Stimulated activated CD8-positive, alpha-beta memory T cell treated with anti-CD3 and anti-CD28 coated beads, Interleukin-4, amount 100 ng/mL, for 48 hours (primary cell): ENCODE measurements around the gene R3HDML.
"Not testable (repeated sequence)": the region's sequence is repeated elsewhere in the genome, so short reads cannot be mapped to it uniquely, and the experiment has no call there.

Experiments used
- DNase-seq: peaks from one replicate; pipeline ENCODE4 v3.0.0-alpha.2; 2020

R3HDML gene

DNA sequence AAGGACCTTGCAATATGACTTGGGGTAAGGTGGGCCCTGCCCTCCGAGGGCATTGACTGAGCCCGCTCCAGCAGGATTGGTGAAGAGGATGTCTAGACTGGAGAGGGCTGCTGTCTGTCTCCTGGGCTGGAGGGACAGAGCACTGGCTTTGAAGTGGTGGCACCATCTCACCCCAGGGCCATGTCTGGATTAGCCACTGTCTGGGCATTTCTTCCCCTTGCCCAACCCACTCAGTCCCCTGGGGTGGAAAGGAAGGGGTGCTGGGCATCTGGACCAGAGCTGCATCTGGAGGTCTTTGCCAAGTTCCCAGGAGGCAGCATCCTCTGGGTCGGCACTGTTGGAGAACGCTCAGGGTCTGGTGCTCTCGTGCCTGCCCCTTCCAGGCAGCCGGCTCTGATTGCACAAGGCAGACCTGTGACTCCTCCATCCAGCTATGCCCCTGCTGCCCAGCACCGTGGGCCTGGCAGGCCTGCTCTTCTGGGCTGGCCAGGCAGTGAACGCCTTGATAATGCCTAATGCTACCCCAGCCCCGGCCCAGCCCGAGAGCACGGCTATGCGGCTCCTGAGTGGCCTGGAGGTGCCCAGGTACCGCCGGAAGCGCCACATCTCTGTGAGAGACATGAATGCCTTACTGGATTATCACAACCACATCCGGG lies at the start of gene R3HDML:
R3HDML (plus strand) TSS at position 319 of the 656 bp plus-strand sequence; CDS start at position 434, 115 bp downstream.
- DNase-seq: no peak

- no peak for DNase-seq
Observed at GRCh38 chr20:44287272-44288097, 49.4 kb upstream of the R3HDML start.

GRCh38 chr20:44288252-44288651 lies 48.6 kb upstream of the R3HDML start:
- DNase-seq: no peak

DNA sequence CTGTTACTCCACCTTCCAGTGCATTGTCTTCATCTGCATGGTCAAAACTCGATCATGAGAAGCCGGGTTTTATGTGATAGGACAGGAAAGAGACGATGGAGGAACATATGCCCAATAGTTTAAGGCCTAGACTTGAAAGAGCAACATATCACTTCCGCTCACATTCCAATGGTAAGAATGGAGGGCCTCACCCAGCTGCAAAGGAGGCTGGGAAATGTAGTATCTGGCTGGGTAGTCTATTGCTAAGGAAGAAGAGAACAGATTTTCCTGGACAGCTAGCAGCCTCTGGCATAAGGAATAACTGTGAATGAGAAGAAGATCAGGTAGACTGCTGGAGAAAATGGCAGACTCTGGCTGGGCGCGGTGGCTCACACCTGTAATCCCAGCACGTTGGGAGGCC lies 45.1 kb upstream of the R3HDML start:
- DNase-seq: no peak

DNA sequence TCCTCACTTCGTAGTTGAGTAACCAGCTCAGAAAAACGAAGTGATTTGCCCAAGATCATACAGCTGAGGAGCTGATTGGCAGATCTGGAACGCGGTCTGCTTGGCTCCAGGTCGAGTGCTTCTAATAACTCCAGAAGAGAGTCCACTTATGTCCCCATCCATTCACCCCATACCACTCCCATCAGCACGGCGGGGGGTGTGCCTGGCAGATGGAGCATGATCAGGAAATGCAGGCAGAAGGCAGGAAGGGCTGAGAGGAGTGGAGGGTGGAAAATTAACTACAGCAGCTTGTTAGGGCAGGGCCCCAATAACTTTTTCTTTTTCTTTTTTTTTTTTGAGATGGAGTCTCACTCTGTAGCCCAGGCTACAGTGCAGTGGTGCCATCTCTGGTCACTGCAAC lies 40.8 kb upstream of the R3HDML start:
- no peak for DNase-seq

- DNase-seq: no peak
Observed at GRCh38 chr20:44297721-44298120, 39.1 kb upstream of the R3HDML start.

DNA sequence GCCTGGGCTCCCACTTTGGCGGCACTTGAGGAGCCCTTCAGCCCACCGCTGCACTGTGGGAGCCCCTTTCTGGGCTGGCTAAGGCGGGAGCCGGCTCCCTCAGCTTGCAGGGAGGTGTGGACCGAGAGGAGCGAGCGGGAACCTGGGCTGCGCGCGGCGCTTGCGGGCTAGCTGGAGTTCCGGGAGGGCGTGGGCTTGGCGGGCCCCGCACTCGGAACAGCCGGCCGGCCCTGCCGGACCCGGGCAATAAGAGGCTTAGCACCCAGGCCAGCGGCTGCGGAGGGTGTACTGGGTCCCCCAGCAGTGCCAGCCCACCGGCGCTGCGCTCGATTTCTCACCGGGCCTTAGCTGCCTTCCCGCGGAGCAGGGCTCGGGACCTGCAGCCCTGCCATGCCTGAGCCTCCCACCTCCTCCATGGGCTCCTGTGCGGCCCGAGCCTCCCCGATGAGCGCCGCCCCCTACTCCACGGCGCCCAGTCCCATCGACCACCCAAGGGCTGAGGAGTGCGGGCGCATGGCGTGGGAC lies 37.8 kb upstream of the R3HDML start:
- DNase-seq: not testable (repeated sequence)

- no peak for DNase-seq
Observed at GRCh38 chr20:44301285-44301684, 35.6 kb upstream of the R3HDML start.

- DNase-seq: no peak
Observed at GRCh38 chr20:44302026-44302669, 34.7 kb upstream of the R3HDML start.

GRCh38 chr20:44302736-44303135 lies 34.1 kb upstream of the R3HDML start:
- DNase-seq: no peak

GRCh38 chr20:44304383-44304782 lies 32.5 kb upstream of the R3HDML start:
- DNase-seq: no peak

DNA sequence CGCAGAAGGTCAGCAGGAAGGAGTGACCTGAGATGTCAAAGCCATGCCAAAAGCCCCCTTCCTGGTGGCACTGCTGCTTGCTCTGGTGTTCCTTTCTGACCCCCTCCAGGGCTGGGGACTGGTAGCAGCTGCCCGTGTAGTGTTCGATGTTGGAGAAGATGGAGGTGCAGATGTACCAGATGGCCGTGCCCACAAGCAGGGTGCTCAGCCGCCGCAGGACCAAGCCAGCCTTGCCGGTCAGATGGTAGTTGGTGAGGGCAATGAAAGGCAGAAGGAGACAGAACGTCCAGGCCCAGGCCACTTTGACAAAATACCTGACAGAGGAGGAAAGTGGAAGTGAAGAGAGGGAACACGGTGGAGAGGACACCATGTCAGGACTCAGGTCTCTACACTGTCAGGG lies 29.9 kb upstream of the R3HDML start:
- DNase-seq: no peak

GRCh38 chr20:44309763-44310663 lies 26.8 kb upstream of the R3HDML start:
- DNase-seq: no peak

DNA sequence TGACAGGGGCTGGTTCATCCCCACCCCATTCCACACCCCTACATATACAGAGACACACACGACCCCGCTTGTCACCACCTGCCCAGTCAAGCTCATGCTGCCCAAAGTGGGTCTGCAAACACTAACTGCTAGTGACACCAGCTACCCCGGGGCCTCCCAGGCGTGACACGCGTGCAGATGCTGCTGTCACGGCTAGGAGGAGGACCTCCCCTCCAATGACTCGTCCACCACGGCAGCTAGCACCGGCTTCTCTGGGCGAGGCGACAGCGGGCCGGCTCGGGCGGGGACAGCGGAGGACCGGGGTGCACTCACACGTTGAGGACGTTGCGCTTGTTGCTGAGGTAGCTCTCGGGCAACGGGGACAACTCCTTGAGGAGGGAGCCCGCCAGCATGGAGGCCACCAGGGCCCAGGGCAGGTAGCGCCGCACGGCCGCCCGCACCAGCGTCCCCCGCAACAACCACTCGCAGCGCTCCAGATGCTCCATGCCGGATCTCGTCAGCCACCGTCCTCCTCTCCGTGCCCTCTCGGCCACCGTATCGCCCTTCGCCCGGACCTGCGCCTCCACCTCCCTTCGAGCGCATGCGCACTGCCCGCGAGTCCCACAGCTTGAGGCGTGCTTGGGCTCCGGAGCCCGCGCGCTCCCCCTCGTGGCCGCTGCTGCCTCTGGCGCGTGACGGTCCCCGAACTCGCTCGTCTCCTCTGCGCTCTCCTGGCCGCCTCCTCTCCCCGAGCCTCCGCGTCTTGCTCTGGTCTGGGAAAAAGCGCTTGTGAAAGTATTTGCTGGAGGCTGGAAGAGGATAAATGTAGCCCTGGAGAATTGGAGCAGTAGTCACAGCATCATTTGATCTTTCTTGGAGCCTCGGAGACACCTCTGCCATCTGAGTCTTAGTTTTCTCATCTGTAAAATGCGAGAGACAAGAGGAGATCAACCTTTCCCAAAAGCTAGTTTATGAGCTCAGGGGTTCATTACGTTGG lies 25.9 kb upstream of the R3HDML start, which contains the start of gene FITM2:
FITM2 (minus strand) TSS at position 539 of the 976 bp plus-strand sequence; CDS start at position 485, 54 bp downstream.
- DNase-seq: peak; percentile 99

DNA sequence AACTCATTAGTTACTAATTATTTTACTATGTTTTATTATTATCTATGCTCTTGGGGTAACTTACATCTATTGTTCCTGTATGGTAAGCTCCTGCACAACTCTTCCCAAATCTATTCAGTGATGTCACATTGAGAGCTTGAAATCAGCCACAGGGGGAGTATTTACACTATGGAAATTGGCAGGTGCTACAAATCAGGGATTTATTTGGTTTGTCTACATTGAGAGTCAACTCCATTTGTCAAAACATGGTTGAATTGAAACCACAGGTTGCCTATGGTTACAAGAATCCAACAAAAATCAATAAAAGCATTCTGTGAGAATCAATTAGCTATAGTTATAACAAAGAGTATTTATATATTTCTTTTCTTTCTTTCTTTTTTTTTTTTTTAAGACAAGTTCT lies 22.0 kb upstream of the R3HDML start:
- no peak for DNase-seq

DNA sequence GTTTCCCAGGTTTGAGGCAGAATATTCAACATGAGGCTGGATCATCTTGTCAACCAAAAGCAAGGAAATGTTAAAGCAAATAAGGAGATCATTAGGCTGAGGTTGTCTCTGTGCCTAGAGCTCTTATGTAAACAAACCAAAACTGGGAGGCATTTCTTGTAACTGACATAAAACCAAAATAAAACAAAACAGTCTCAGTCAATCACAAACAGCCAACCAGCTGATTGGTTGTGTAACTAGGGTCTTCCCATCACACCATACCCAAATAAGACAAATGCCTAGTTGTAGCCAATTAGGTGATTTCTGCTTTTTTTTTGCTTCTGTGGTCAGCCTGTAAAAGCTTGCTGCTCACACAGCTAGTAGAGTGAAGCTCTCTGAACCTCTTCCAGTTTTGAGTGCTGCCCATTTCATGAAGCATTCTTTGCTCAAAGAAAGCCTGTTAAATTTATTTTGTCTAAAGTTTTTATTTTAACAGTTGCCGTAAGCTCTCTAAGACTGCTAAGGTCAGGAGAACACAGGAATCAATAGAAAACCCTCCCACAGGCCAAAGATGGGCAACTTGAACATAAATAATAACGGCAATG lies 16.9 kb upstream of the R3HDML start:
- no peak for DNase-seq

DNA sequence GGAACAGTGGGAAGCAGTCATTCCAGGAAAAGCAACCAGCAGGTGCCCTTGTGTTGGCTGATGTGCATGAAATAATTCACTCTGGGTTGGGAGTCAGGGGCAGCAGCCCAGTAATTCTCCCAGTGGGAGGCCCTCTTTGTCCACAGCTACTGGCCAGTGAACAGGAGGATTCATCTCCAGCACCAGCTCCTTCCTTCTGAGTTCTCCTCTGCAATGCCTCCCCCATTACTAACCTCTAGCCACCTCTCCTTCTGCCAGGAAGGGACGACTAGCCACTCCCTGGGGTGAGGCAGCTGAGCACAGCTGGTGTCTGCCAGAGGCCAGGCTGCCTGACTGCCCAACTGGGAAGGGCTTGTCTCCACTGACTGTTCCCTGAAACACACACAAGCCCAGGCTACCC lies 12.5 kb upstream of the R3HDML start:
- DNase-seq: no peak

- peak; percentile 42 for DNase-seq
Observed at GRCh38 chr20:44326391-44327159, 10.3 kb upstream of the R3HDML start.

DNA sequence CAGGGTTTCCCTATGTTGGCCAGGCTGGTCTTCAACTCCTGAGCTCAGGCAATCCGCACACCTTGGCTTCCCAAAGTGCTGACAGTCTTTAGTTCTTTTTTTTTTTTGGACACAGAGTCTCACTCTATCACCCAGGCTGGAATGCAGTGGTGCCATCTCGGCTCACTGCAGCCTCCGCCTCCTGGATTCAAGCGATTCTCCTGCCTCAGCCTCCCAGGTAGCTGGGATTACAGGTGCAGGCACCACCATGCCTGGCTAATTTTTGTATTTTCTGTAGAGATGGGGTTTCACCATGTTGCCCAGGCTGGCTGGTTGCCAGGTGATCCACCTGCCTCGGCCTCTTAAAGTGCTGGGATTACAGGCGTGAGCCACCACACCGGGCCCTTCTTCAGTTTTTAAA lies 9.1 kb upstream of the R3HDML start:
- DNase-seq: not testable (repeated sequence)

DNA sequence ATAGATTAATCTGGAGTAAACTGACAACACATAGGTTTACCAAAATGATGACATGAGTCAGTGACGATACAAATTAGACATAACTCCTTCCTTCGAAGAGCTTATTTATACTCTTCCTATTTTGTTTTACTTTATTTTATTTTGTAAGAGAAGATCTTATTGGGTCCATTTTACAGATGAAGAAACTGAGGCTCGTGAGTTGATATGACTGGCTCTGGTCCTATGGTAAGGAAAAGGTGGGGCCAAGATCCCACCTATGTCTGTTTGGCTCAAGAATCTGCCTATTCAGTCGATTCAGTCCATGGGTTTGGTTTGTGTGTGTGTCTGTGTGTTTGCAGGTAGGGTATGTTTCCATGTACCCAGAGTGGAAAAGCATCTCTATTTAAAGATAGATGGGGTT lies 8.4 kb upstream of the R3HDML start:
- DNase-seq: no peak
